IMR-90 (cell line): Measurements from ENCODE around the gene GLYAT. TPM values are rescaled to one million over a fixed set of nuclear protein-coding genes. Genes with fewer than 3 reads are reported as not detected.

Experiments used
- ATAC-seq: fragments of 200-7000 bp; cut with Tn5 transposase; 2 replicates; pipeline ENCODE4 v1.9.1; 2020; ENCODE audit warnings: low read depth, mild to moderate bottlenecking, moderate library complexity
- BruUV-seq: library from RNA; stranded (reverse); fragments of 400-500 nt; replicated peaks from 2 replicates; lab custom pipeline; 2021; lab: Mats Ljungman, UMichigan
- CTCF ChIA-PET: fragments of 300-600 bp; formaldehyde crosslinking; extraction: SDS; loops from one replicate; lab custom pipeline; 2021; ENCODE audit warnings: antibody characterized with exemption; lab: Yijun Ruan, JAX
- POLR2A ChIA-PET: fragments of 300-600 bp; sonication (Branson Sonifier 250); formaldehyde crosslinking; loops from one replicate; lab custom pipeline; 2022; ENCODE audit warnings: antibody characterized with exemption; ENCODE audit not compliant: unreplicated experiment; lab: Charles Lee
- DNase-seq: peaks from one replicate; pipeline ENCODE4 v3.0.0; 2013
- H2AFZ ChIP-seq: replicated peaks from 2 replicates; pipeline ENCODE3; 2013; ENCODE audit warnings: low read length, mild to moderate bottlenecking; ENCODE audit not compliant: poor library complexity
- H2AK5ac ChIP-seq: 2 replicates; pipeline ENCODE4 v1.6.1; 2013; ENCODE audit warnings: low read depth, low read length, inconsistent platforms
- H2AK9ac ChIP-seq: replicated peaks from 2 replicates; pipeline ENCODE3; 2013; ENCODE audit warnings: mild to moderate bottlenecking, low read depth, low read length, moderate library complexity; ENCODE audit not compliant: poor library complexity
- H2BK120ac ChIP-seq: 2 replicates; pipeline ENCODE4 v1.6.1; 2013; ENCODE audit warnings: low read depth, low read length, inconsistent platforms
- H2BK15ac ChIP-seq: 3 replicates; pipeline ENCODE4 v1.6.1; 2013; ENCODE audit warnings: low read depth, low read length, inconsistent platforms
- H2BK20ac ChIP-seq: 2 replicates; pipeline ENCODE4 v1.6.1; 2013; ENCODE audit warnings: low read depth, mild to moderate bottlenecking, inconsistent platforms, low read length, moderate library complexity
- H2BK5ac ChIP-seq: 2 replicates; pipeline ENCODE4 v1.6.1; 2013; ENCODE audit warnings: mild to moderate bottlenecking, low read depth, low read length, inconsistent platforms; ENCODE audit not compliant: poor library complexity, severe bottlenecking
- H3K14ac ChIP-seq: replicated peaks from 2 replicates; pipeline ENCODE4 v1.6.1; 2013; ENCODE audit warnings: low read depth, low read length, inconsistent platforms
- H3K18ac ChIP-seq: 2 replicates; pipeline ENCODE4 v1.6.1; 2013; ENCODE audit warnings: low read depth, low read length, control low read depth
- H3K23ac ChIP-seq: 2 replicates; pipeline ENCODE4 v1.6.1; 2013; ENCODE audit warnings: low read depth, low read length, inconsistent platforms
- H3K27ac ChIP-seq: 2 replicates; pipeline ENCODE4 v1.5.1; 2013; ENCODE audit warnings: mild to moderate bottlenecking, control low read depth, low read length; ENCODE audit not compliant: insufficient read depth
- H3K27me3 ChIP-seq: 2 replicates; pipeline ENCODE4 v1.6.1; 2013; ENCODE audit warnings: low read length; ENCODE audit not compliant: control insufficient read depth, insufficient read depth
- H3K36me3 ChIP-seq: 2 replicates; pipeline ENCODE4 v1.6.1; 2013; ENCODE audit warnings: low read length, mixed read lengths; ENCODE audit not compliant: control insufficient read depth, insufficient read depth
- H3K4ac ChIP-seq: 2 replicates; pipeline ENCODE4 v1.6.1; 2013; ENCODE audit warnings: low read depth, low read length, inconsistent platforms
- H3K4me1 ChIP-seq: 2 replicates; pipeline ENCODE4 v1.6.1; 2013; ENCODE audit warnings: low read length, mixed read lengths; ENCODE audit not compliant: control insufficient read depth, insufficient read depth
- H3K4me2 ChIP-seq: 2 replicates; pipeline ENCODE4 v1.6.1; 2013; ENCODE audit warnings: low read depth, mild to moderate bottlenecking, control low read depth, low read length, moderate library complexity
- H3K4me3 ChIP-seq: 2 replicates; pipeline ENCODE4 v1.5.1; 2013; ENCODE audit warnings: low read depth, mild to moderate bottlenecking, control low read depth, low read length, moderate library complexity; ENCODE audit not compliant: insufficient read depth
- H3K56ac ChIP-seq: 2 replicates; pipeline ENCODE4 v1.6.1; 2013; ENCODE audit warnings: low read length, inconsistent platforms; ENCODE audit not compliant: insufficient read depth; ENCODE audit errors: extremely low read depth
- H3K79me1 ChIP-seq, 2 experiments: 2 replicates each; pipeline ENCODE4 v1.6.1; 2013; ENCODE audit warnings: low read length in 2 of 2, inconsistent platforms in 1 of 2, low read depth in 1 of 2
- H3K9ac ChIP-seq: 2 replicates; pipeline ENCODE4 v1.6.1; 2013; ENCODE audit warnings: low read depth, low read length, control low read depth
- H3K9me1 ChIP-seq: 2 replicates; pipeline ENCODE4 v1.6.1; 2013; ENCODE audit warnings: low read length, inconsistent platforms; ENCODE audit not compliant: insufficient read depth
- H3K9me3 ChIP-seq: 2 replicates; pipeline ENCODE4 v1.6.1; 2013; ENCODE audit warnings: low read length; ENCODE audit not compliant: control insufficient read depth, insufficient read depth
- H4K20me1 ChIP-seq: 2 replicates; pipeline ENCODE4 v1.6.1; 2013; ENCODE audit warnings: low read length, inconsistent platforms; ENCODE audit not compliant: insufficient read depth
- H4K5ac ChIP-seq: 2 replicates; pipeline ENCODE4 v1.6.1; 2013; ENCODE audit warnings: mild to moderate bottlenecking, low read depth, low read length, control low read depth
- H4K8ac ChIP-seq, 2 experiments: 2 replicates each; pipeline ENCODE4 v1.6.1; 2013; ENCODE audit warnings: low read depth in 2 of 2, low read length in 2 of 2, control low read depth in 1 of 2, inconsistent platforms in 1 of 2
- H4K91ac ChIP-seq: 2 replicates; pipeline ENCODE4 v1.6.1; 2013; ENCODE audit warnings: low read depth, low read length, inconsistent platforms; ENCODE audit not compliant: insufficient read depth
- MAFK ChIP-seq: IDR thresholded peaks from 2 replicates; pipeline ENCODE4 v1.6.1; 2012; ENCODE audit warnings: low read depth, low read length, improper control_type of control experiment
- MAZ ChIP-seq: IDR thresholded peaks from 2 replicates; pipeline ENCODE4 v1.6.1; 2012; ENCODE audit warnings: low read depth, mild to moderate bottlenecking, low read length, improper control_type of control experiment, moderate library complexity, borderline replicate concordance
- SMC3 ChIP-seq: fragments of 150-350 bp; IDR thresholded peaks from 2 replicates; pipeline ENCODE4 v1.6.1; 2016; ENCODE audit warnings: low read depth, mild to moderate bottlenecking, antibody characterized with exemption, low read length, moderate library complexity
- WGBS, 2 experiments: methylation state at CpG; one replicate each; pipeline versions ENCODE4 v1.1.5 to v1.1.7; 2013; ENCODE audit warnings: missing lambda C conversion rate in 2 of 2; ENCODE audit not compliant: insufficient read length in 1 of 2; ENCODE audit errors: extremely low coverage in 2 of 2; 5-methylcytosine and 5-hydroxymethylcytosine counted together
- dilution Hi-C: fragments of 300-500 bp; cut with HindIII; formaldehyde crosslinking; loops from one replicate; pipeline ENCODE4 v1.14.3; 2018; ENCODE audit warnings: low sequenced_read_pairs; ENCODE audit not compliant: unreplicated experiment
- in situ Hi-C: fragments of 300-500 bp; cut with MboI; formaldehyde crosslinking; loops from 3 replicates; pipeline ENCODE4 v1.14.3; 2019; ENCODE audit warnings: low sequenced_read_pairs, inconsistent platforms, mixed read lengths
- intact Hi-C: fragments of 100-400 bp; cut with micrococcal nuclease; formaldehyde crosslinking; loops from 2 replicates; pipeline ENCODE4 v1.10.0; 2022
- polyA plus RNA-seq, 3 experiments: library from polyadenylated mRNA; depleted of rRNA; stranded (reverse); fragments of >200 nt; gene quantifications; 2 replicates each; pipeline ENCODE4 v1.2.3, GENCODE V29; 2012; ENCODE audit warnings: low replicate concordance in 1 of 3
- total RNA-seq: library from RNA; depleted of rRNA; stranded (reverse); fragments of >200 nt; gene quantifications from 2 replicates; pipeline ENCODE4 v1.2.3, GENCODE V29; 2012

GLYAT gene
- total and polyA plus RNA-seq, 2 of the 4 experiments (the other 2 are of a cell fraction), result not detected

DNA sequence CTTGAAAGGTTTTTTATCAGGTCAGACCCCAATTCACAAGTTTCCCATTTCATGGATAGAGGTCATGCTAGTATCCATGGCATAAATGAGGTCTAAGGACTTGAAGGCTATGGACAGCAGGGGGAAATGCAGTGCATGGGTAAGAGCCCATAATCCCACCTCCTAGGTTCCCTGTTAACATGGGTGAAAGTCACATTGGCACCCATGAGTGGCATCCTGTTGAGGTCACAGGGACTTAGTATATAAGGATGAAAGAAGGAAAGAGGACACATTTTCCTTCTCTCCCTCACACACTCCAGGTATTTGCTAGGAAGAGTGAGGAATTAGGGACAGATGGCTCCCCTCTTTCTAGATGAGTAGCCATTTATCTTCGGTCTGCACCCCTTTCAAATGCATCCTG lies 9.4 kb upstream of the GLYAT start:
- no peaks in the 10 kb centered on the region for H3K4me1 ChIP-seq
- intact Hi-C loops, result no loop called here
- no peak overlapping the region for H3K9ac ChIP-seq
- ChIA-PET CTCF (no interaction called here), POLR2A (no interaction called here)
- no peak overlapping the region for H3K4me2 ChIP-seq
- H2BK120ac ChIP-seq, result no peak overlapping the region
- H3K36me3 ChIP-seq, result no peaks in the 10 kb centered on the region
- H3K14ac ChIP-seq, result no peak overlapping the region
- no peak overlapping the region for H4K8ac ChIP-seq
- H3K56ac ChIP-seq, result no peak overlapping the region
- H3K27ac ChIP-seq, result no peak overlapping the region
- no peak overlapping the region for H2BK20ac ChIP-seq
- H3K79me1 ChIP-seq, result no peaks in the 10 kb centered on the region
- no peaks in the 10 kb centered on the region for H3K9me1 ChIP-seq
- H2BK15ac ChIP-seq, result no peak overlapping the region
- dilution Hi-C loops, result no loop called here
- no peak overlapping the region for H4K91ac ChIP-seq
- ATAC-seq, result no peak
- H3K4ac ChIP-seq, result no peak overlapping the region
- H2AK9ac ChIP-seq, result no peak overlapping the region
- no peaks in the 10 kb centered on the region for H4K20me1 ChIP-seq
- H3K27me3 ChIP-seq, result no peaks in the 10 kb centered on the region
- DNase-seq, result no peak
- TF ChIP-seq MAFK (no peak), MAZ (no peak), SMC3 (no peak)
- no peaks in the 10 kb centered on the region for H3K9me3 ChIP-seq
- no CpG with 5 or more reads among the region's 1 CpG for WGBS, 2 experiments
- H2AK5ac ChIP-seq, result no peak overlapping the region
- H3K4me3 ChIP-seq, result no peak overlapping the region
- H2BK5ac ChIP-seq, result no peak overlapping the region
- H2AFZ ChIP-seq, result no peak overlapping the region
- H4K5ac ChIP-seq, result no peak overlapping the region
- no peak overlapping the region for H3K23ac ChIP-seq
- in situ Hi-C loops, result no loop called here
- BruUV-seq, result no TSS peak
- H3K18ac ChIP-seq, result no peak overlapping the region
